ELF-1 (cell line): ENCODE measurements around the gene MAGEB6.
"Not testable (repeated sequence)": the region's sequence is repeated elsewhere in the genome, so short reads cannot be mapped to it uniquely, and the experiment has no call there.

Experiments used
- DNase-seq: peaks from one replicate; pipeline ENCODE4 v3.0.0-alpha.2; 2016; ENCODE audit warnings: low read depth, low spot score

MAGEB6 gene

DNA sequence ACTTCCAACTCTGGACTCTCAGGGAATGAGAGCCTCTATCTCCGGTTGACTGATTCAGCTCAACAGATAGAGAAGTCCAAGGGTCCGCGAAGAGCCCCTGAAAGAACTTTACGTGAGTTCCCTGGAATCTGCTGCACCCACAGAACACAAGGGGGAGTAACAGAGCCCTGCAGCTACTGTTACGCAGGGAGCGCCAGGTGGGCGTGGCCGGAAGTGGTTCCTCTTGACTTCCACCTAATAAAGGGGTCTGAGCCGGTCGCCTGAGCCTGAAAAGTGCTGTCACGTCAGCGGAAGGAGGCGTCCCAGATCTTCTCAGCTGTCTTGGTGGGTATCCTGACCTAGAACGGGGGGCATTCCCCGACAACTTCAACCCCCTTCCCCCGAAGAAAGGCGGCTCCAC lies at the start of gene MAGEB6:
Gene MAGEB6 (plus strand): TSS at position 237 of the 400 bp plus-strand sequence. CDS start 1,407 bp downstream, outside the sequence.
- DNase-seq: no peak

- DNase-seq: no peak
Measured at GRCh38 chrX:26146024-26146423, 46.2 kb upstream of the MAGEB6 start.

GRCh38 chrX:26160301-26160700 lies 31.9 kb upstream of the MAGEB6 start, which contains the start of gene MAGEB6B:
Gene MAGEB6B (plus strand): TSS chrX:26160601. CDS start chrX:26160601, 0 bp downstream.
- DNase-seq: no peak

DNA sequence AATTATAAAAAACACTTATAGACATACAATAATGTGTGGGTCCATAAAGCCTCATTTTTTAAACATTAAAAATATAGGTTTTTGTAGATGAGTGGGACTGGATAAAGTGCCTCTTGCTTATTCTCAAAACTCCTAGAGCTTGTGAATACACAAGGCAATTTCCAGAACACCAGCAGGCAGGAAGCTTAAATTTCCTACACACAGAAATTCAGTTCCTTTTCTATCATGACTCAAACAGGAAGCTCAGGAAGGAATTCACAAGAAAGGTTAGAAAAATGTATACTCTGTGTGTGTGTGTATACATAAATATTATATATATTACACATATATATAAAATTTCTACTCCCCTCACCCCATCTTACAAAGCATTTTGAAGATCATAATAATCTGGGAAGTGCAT lies 11.3 kb downstream of the MAGEB6 start:
- no peak for DNase-seq

DNA sequence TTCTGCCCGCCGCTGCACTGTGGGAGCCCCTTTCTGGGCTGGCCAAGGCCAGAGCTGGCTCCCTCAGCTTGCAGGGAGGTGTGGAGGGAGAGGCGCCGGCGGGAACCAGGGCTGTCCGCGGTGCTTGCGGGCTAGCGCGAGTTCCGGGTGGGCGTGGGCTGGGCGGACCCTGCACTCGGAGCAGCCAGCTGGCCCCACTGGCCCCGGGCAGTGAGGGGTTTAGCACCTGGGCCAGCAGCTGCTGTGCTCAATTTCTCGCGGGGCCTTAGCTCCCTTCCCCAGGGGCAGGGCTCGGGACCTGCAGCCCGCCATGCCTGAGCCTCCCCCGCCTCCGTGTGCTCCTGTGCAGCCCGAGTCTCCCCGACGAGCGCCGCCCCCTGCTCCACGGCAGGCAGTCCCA lies 12.5 kb downstream of the MAGEB6 start:
- not testable (repeated sequence) for DNase-seq

DNA sequence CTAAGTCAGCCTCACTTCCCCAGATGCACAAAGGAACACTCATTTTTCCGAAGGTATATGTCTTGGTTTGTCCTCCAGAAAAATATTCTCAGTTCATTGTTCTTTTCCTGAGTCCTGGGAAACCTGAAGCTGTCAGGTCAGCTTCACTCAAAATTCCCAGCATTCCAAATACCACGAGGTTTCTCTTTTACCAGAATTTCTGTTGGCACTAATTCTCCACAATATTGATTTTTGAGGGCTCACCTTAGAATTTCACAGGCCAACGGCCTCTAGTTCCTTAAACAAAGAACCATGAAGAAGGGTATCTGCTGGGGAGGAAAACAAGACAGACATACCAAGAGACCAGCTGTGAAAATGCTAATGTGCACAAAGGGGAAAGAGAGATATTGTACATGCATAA lies 15.8 kb downstream of the MAGEB6 start:
- DNase-seq: no peak

DNA sequence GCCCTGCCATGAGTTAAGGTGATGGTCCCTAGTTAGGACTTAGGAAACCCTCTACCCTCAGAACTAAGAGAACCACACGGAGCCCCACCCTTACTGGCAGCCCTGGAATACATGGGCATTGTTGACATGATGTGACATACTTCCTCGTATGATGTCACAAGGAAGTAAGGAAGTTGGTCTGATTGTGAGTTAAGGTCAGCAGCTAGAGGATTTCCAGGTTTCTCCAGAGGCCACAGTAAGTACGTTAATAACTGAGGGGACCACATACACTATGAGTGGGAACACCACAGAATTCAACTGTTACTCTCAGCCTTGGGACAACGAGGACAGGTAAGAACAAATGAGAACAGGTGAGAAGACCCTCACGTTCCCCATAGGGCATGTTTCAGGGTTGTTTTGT lies 23.6 kb downstream of the MAGEB6 start, which contains the start of gene MAGEB5:
Gene MAGEB5 (plus strand): TSS at position 301 of the 400 bp plus-strand sequence. CDS start 1,133 bp downstream, outside the sequence.
- DNase-seq: no peak

DNA sequence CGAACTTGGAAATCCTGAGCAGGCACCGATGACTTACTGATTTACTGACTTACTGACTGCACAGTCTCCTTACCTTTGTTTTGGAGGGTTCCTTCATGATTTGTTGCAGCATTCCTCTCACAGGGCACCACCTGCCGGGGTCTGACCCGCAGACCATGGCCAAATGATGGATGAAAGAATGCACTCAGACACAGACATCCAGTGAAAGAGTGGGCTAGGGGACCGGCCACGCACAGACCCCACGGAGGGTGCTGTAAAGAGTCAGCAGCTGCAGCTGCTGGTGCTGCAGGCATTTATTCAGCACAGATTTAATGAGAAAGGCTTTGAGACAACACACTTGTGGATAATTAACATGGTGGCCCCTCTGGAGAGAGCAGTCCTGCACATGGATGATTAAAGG lies 27.1 kb downstream of the MAGEB6 start:
- no peak for DNase-seq

DNA sequence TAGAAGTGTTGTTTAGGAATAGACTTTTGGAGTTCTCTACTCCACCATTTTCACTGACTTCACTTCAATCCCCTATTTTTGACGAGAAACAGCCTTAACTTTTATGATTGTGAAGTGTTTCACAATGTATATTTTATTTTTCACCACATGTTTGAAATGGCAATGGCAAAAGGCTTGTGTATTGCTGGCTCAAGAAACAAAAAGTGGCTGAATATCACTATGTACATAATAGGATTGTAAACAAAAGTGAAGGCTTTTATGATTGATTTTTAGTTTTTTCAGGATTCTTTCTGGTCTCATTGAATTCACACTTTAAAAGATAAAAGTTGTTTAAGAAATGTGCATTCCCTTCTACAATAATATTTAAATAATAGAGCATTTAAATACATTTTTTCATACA lies 41.9 kb downstream of the MAGEB6 start:
- no peak for DNase-seq
